Measurements from ENCODE around the gene NTM.
"Not testable (repeated sequence)": the region's sequence is repeated elsewhere in the genome, so short reads cannot be mapped to it uniquely, and the experiment has no call there.

Gene NTM

DNA sequence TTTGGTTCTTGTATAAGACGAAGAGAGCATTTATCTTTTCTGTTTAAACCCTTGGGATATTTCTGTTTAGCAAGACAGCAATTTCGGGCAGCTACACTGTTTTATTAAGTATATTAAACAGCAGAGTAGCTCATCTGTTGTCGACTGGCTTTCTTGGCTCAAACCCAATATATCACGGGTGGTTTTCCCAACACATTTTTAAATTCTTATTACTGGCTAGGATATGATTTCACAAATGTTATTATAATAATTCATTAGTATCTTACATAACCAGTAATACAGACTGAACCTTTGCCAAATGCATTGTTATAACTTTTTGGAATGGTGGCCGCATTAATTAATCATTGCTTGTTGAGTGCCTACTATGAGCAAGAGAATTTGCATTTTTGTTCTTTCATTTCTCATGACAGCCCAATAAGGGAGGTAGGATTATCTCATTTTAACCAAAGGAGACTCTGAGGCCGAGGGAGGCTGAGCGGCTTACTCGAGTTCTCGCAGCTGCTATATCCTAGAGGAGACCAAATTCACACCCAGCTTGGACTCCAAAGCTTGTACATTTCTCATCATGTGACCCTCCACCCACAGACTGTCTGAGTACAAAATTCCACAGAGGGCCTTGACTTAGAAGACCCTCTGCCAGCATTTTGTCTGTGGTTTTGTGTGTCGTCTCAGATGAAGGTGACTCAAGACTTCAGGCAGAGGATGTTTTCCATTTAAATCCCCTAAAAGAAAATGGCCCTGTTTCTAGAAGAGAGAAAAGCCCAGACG is 304.9 kb downstream of the NTM start:
- no peak for DNase-seq

DNA sequence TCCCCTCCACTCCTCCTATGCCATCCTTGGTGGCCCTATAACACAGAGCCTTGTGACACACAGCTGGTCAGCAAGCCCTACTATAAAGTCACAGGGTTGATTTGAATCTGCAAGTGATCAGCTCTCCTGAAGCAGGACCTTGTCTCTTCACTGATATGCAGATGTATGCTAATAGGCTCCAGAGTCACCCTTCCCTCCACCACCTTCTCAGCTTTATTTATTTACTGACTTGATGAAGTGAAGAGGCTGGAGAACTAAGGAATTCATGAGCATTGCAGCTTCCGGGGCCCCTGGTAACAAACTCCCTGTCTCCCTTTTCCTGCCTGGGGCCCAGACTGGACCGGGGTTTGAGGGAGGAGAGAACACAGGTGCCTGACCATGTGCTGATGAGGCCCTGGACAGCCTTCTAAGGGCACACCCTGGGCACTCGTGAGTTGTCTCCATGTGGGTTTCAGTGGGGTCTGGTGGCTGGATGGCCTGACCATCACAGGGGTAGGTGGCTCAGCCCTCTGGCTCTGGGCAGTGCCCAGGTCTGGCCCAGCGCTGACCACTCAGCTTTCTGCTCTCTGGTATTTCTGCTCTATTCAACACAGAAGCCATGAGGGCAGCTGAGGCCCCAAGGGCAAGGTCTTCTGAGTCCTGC is 307.5 kb downstream of the NTM start:
- no peak for DNase-seq

GRCh38 chr11:131678658-131679340 is 308.4 kb downstream of the NTM start:
- DNase-seq = no peak

- not testable (repeated sequence) for DNase-seq
Measured at GRCh38 chr11:131680448-131680847, 310.0 kb downstream of the NTM start.

GRCh38 chr11:131681920-131682319 is 311.5 kb downstream of the NTM start:
- no peak for DNase-seq

DNA sequence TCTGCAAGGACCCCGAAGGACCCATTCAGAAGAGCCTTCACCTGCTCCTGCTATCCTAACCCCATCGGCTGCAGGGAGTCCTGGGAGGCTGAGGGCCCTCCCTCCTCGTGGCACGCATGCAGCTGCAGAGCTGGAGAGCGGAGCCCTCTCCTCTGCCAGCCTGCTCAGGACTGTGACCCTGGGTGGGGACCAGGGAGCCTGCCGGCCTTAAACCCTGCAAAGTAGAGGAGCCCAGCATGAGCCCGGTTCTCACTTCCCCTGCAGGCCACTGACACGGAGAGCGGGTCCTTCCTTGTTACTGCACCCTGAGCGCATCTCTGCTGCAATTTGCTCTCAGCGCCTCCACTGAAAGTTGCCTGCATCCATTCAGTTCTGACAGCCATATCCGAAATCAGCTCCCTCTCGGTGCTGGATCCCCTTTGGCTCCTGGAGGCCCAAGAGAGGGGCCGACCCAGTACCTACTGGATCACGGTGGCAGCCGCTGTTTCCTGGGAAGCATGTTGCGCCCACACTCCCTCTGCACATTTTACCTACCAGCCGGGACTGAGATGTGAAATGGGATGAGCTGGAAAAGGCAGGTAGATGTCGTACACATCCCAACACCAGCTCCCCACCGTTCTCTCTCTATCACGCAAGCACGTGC is 312.1 kb downstream of the NTM start:
- no peak for DNase-seq

- DNase-seq = no peak
Measured at GRCh38 chr11:131683131-131683530, 312.7 kb downstream of the NTM start.

GRCh38 chr11:131683666-131684065 is 313.3 kb downstream of the NTM start:
- no peak for DNase-seq

DNA sequence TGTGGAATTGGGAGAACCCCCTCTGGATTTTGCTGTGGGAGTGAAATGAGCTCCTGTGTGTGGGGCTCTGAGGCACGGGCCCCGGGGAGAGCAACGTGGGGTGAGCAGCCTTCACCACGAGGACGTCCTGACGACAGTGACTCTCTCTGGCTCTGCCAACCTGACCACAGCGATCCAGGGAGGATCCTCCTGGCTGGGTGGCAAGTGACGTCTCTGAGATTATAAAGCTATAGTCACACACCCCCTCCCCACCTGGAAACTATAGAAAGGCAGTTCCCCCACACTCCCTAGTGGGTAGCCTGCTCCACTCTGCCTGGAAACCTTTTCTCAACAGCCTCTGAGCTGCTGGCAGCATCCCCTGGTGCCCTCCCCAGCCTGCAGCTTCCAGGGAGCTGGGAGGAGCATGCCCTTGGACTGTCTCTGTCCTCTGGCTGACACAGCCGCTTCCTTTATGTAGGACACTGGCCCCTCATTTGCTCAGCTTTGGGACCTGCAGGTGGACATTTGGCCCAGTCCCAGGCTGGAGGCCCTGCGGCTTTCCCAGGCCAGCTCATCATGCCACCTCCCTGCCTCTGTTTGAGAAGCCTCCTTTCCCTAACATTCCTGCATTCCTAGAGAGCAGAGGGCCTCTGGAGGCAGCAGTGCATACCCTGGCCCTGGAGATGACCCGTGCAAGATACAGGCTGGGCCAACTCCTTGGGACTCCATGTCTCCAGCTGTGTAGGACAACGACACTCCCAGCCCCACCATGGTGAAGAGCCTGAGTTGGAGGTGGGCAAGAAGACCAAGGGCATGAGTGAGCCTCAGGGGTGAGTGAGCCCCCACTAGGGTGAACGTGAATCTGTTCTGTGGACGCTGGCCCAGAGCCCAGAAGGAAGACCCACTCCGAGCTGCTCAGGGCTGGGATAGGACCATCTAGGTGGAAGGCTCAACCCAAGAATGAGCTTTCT is 314.0 kb downstream of the NTM start:
- no peak for DNase-seq

- no peak for DNase-seq
Measured at GRCh38 chr11:131685206-131685605, 314.8 kb downstream of the NTM start.

DNA sequence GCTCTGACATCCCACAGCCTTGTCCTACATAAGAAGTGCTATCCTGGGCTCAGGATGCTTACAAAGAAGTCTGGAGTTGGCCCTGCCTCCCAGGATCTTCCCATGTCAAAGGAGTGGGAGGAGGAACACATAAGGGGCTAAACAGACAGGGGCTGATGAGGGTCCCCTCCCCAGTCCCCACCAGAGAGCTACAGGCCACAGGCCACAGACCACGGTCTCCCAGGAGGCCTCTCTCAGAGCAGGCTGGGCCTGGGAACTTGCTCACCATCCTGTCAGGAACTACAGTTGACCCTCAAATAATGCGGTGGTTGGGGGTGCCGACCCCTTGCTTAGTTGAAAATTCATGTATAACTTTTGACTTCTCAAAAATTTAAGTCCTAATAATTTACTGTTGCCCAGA is 315.5 kb downstream of the NTM start:
- DNase-seq = no peak

DNA sequence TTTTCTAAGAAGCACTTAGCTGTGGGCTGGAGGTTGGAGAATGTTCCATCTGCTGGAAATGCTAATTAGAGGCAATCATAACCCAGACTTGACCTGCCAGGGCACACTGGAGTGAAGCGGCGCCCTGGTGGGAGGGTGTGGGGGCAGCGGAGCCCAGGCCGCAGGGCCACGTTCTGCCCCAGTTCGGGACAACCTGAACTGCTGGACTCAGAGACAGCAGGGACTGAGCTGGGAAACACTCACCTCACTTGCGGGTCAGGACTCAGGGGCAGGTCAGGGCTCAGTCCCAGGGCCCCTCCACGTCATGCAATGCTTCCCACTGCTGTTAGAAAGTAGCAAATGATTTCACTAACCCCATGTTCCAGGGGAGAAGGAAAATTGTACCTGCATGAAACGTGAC is 316.4 kb downstream of the NTM start:
- DNase-seq = no peak

DNA sequence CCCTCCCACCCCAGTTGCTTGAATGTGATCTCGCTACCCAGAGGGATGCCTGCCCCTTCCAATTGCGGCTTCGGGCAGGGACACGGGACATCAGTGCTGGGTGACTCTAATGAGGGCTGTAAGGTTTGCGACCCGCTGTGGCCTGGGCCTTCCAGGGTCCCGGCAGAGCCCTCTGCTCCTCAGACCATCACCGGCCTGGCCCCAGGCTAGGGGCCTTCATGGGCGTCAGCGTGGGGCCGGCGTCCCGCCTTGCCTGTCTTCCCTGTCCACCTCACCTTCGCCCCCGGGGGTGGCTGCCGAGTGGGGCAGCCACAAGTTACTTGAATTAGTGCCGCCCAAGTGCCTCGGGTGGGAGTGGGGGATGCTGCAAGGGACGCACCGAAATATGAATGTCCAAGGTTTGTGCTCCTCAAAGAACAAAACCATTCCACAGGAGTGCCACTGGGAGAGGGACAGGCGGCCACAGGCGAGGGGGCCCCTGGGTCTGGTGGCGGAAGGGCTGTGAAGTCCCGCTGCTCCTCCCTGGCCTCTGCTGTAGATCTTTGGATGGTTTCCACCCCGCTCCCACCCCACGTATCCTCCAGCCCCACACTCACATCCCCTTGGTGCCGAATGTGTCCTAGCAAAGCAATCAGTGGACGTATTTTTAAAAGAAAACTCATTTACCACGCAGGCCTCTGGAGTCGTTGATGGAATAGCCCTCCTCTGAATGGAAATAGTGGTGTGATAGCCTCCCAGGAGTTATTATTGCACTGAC is 317.1 kb downstream of the NTM start:
- DNase-seq = no peak

GRCh38 chr11:131688048-131688693 is 317.8 kb downstream of the NTM start:
- DNase-seq = no peak

GRCh38 chr11:131689049-131689925 is 318.9 kb downstream of the NTM start:
- DNase-seq = no peak

DNA sequence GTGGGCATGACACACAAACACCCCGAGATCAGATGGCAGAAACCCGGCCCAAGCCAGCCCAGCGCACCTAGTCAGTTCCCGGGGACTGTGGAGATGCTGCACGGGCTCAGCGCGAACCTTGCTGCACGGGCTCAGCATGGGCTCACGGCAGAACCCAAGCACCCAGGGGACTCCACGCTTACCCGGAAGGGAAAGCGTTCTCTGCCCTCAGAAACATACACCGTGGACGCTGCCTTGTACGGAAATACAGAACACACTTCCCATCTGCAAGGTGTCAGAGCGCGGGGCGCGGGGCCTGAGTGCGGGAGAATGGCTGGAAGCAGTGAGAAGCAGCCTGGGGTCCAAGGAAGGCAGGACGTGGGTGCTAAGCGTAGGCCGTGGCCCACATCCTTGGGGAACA is 319.9 kb downstream of the NTM start:
- no peak for DNase-seq

- no peak for DNase-seq
Measured at GRCh38 chr11:131690776-131691175, 320.4 kb downstream of the NTM start.

GRCh38 chr11:131691181-131692041 is 321.0 kb downstream of the NTM start:
- no peak for DNase-seq

DNA sequence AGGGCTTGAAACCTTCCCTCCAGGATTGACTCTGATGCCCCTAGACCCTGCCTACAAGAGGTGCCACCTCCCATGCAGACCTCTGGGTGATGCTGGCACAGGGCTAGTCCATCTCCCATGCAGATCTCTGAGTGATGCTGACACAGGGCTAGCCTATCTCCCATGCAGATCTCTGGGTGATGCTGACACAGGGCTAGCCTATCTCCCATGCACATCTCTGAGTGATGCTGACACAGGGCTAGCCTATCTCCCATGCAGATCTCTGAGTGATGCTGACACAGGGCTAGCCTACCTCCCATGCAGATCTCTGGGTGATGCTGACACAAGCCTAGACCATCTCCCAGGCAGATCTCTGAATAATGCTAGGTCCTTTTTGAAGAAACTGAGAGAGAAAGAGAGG is 321.7 kb downstream of the NTM start:
- DNase-seq = no peak
